HAP-1 (cell line): ENCODE measurements around the gene KLHL6.
"Not testable (repeated sequence)": the region's sequence is repeated elsewhere in the genome, so short reads cannot be mapped to it uniquely, and the experiment has no call there.

Source experiments
- DNase-seq, 2 experiments: peaks; one replicate each; pipeline ENCODE4 v3.0.0-alpha.2; 2016 to 2020; ENCODE audit warnings: low spot score in 2 of 2
- H3K27me3 ChIP-seq: fragments of 250-450 bp; sonication (Bioruptor Pico); 2 replicates; pipeline ENCODE4 v1.5.1; 2020; ENCODE audit warnings: low read depth, mild to moderate bottlenecking, moderate library complexity
- H3K36me3 ChIP-seq: fragments of 250-450 bp; sonication (Bioruptor Pico); replicated peaks from 2 replicates; pipeline ENCODE4 v1.5.1; 2020; ENCODE audit warnings: mild to moderate bottlenecking
- H3K4me1 ChIP-seq: fragments of 250-450 bp; sonication (Bioruptor Pico); 2 replicates; pipeline ENCODE4 v1.5.1; 2020; ENCODE audit warnings: mild to moderate bottlenecking
- H3K4me3 ChIP-seq: fragments of 250-450 bp; sonication (Bioruptor Pico); 2 replicates; pipeline ENCODE4 v1.5.1; 2020; ENCODE audit warnings: mild to moderate bottlenecking, moderate library complexity
- H3K9me3 ChIP-seq: fragments of 250-450 bp; sonication (Bioruptor Pico); 2 replicates; pipeline ENCODE4 v1.5.1; 2020; ENCODE audit warnings: mild to moderate bottlenecking, moderate library complexity
- in situ Hi-C: fragments of 300-500 bp; cut with MboI; formaldehyde crosslinking; loops from 3 replicates; pipeline ENCODE4 v1.14.3; 2020; ENCODE audit warnings: low sequenced_read_pairs, inconsistent platforms, mixed read lengths

Gene KLHL6

DNA sequence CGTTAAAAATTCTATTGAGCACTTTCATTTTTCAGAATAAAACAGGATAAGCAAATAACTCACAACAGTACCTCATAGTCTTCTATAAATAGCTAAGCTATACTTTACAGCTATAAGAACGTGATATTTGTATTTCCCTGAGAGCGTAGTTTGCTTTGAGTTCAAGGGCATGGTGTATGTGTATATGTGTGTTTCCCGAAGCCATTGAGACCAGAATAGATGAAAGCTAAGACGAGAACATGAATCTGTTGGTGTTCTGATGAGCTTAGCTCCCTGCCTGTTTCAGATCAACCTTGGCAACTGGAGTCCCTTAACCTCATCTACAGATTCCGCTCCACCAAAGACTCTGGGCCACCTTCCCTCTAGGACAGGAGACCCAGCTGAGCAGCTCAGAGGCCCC is 67.6 kb downstream of the KLHL6 start:
- peaks cover 9% of the 10 kb centered on the region for H3K4me1 ChIP-seq
- no peak overlapping the region for H3K4me3 ChIP-seq
- no peaks in the 10 kb centered on the region for H3K36me3 ChIP-seq
- in situ Hi-C loops, result no loop called here
- no peaks in the 10 kb centered on the region for H3K27me3 ChIP-seq
- no peaks in the 10 kb centered on the region for H3K9me3 ChIP-seq
- DNase-seq, result no peak

DNA sequence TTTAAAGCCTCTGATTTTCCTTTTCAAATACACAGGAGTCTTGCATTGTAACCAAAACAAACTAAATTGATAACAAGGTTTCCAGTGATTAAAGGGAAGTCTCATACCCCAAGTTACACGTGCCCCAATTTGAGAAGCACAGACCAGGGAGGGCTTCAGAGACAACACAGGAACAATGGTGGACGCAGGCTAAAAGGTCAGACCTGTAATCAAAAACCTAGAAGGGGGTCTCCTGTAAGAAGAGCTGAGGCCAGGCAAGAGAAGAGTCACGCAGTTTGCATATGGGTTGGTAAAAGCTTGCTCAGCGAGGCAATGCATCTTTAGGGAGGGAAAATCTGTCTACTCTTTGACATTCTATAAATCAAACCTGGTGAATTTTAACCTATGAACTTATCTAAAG is 68.5 kb downstream of the KLHL6 start:
- peaks cover 9% of the 10 kb centered on the region for H3K4me1 ChIP-seq
- no peaks in the 10 kb centered on the region for H3K36me3 ChIP-seq
- no peak overlapping the region for H3K4me3 ChIP-seq
- in situ Hi-C loops, result no loop called here
- H3K9me3 ChIP-seq, result no peaks in the 10 kb centered on the region
- H3K27me3 ChIP-seq, result no peaks in the 10 kb centered on the region
- no peak for DNase-seq

DNA sequence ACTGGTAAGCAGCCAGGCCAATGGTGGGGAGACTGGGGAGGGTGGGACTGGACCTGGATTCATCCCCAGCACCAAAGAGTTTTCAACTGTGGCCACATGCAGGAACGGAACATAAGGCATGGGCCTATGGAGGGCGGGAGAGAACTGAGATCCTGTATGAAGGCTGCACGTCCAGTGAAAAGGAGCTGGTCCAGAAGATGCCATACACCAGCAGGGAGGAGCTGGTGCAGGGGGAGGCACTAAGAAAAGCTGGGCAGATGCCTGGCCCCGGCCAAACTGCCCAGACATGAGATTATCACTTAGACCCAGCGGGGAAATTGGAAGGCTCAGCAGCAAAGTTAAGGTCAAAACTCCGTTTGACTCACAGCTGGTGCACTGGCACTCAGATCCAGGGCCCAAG is 69.0 kb downstream of the KLHL6 start:
- H3K27me3 ChIP-seq, result no peaks in the 10 kb centered on the region
- peaks cover 9% of the 10 kb centered on the region for H3K4me1 ChIP-seq
- no peaks in the 10 kb centered on the region for H3K36me3 ChIP-seq
- no peaks in the 10 kb centered on the region for H3K9me3 ChIP-seq
- in situ Hi-C loops, result no loop called here
- no peak overlapping the region for H3K4me3 ChIP-seq
- DNase-seq, result no peak

DNA sequence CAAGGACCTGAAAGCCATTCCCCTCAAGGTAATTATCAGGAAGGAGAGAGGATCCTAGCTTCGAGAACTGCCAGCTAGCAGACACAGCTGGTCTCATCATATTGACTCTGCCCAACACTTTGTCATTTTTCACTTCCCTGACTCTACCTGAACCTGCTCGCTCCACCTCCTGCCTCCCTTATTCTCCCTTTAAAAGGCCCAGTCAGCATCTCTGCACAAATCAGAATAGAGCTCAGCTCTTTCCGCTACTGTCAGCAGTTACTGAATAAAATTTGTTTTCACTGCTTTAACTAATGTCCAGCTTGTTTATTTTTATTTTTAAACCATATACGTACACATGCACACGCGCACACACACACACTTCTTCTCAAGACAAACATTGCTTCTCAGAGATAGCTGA is 69.9 kb downstream of the KLHL6 start:
- H3K4me3 ChIP-seq, result no peak overlapping the region
- no peaks in the 10 kb centered on the region for H3K27me3 ChIP-seq
- in situ Hi-C loops, result no loop called here
- H3K9me3 ChIP-seq, result no peaks in the 10 kb centered on the region
- no peak for DNase-seq
- H3K36me3 ChIP-seq, result no peaks in the 10 kb centered on the region
- H3K4me1 ChIP-seq, result peaks cover 4% of the 10 kb centered on the region

DNA sequence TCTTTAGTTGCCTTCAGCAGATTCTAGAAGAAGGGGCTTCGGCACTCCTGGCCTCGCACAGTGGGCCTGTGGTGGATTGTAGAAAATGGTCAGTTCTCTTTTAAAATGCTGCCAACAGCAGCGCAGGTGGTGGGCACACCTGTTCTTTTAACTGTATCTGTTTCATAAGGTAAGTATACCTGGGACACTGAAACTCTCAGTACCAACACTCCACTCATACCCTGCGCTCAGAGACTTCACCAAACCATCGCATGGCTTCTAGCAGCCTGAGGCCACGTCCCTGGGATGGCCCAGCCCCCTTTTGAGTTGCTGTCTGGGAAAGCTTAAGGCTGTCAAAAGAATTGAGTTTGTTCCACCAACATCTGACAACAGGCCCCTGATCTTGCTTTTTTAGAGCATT is 70.4 kb downstream of the KLHL6 start:
- in situ Hi-C loops, result no loop called here
- Histone ChIP-seq H3K36me3 (no peaks in the 10 kb centered on the region), H3K4me3 (no peak overlapping the region), H3K9me3 (no peaks in the 10 kb centered on the region), H3K4me1 (peaks cover 6% of the 10 kb centered on the region), H3K27me3 (no peaks in the 10 kb centered on the region)
- DNase-seq, result no peak

DNA sequence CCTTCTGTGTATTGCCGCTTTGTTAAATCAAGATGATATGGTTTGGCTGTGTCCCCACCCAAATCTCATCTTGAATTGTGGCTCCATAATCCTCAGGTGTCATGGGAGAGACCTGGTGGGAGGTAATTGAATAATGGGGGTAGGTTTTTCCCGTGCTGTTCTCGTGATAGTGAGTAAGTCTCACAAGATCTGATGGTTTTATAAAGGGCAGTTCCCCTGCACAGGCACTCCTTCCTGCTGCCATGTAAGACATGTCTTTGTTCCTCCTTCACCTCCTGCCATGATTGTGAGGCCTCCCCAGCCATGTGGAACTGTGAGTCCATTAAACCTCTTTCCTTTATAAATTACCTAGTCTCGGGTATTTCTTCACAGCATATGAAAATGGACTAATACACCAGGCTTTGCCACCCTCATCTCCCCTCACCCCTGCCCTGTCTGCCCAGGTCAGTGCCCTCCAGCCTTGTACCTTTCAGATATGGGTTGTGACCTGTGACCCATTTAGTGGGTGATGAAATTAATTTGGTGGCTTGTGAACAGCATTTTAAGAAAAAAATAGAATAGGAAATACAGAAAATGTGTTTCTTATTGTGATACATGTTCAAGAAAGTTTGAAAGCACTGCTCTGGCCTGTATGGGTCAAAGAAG is 71.0 kb downstream of the KLHL6 start:
- no peaks in the 10 kb centered on the region for H3K36me3 ChIP-seq
- DNase-seq, result no peak
- no peaks in the 10 kb centered on the region for H3K27me3 ChIP-seq
- peaks cover 10% of the 10 kb centered on the region for H3K4me1 ChIP-seq
- no peak overlapping the region for H3K4me3 ChIP-seq
- in situ Hi-C loops, result no loop called here
- no peaks in the 10 kb centered on the region for H3K9me3 ChIP-seq

DNA sequence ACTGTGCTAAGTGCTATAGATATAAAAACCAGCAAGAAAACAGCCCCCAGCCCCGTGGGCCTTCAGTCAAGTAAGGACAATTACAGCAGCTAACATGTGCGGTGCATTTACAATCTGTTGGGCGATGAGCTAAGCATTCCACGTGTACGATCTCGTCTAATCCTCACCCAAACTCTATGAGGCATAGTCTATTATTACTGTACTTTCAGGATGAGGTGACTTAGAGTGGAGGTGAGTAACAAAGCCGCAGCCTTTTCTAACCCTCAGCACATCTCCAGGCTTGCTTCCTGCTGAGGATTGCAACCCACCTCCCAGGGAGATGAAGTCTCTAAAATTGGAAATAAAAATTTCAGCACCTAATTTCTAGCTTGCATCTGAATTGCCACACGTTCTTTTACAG is 73.9 kb downstream of the KLHL6 start:
- no peak for DNase-seq
- peaks cover 16% of the 10 kb centered on the region for H3K4me1 ChIP-seq
- H3K9me3 ChIP-seq, result no peaks in the 10 kb centered on the region
- no peak overlapping the region for H3K4me3 ChIP-seq
- in situ Hi-C loops, result no loop called here
- no peaks in the 10 kb centered on the region for H3K36me3 ChIP-seq
- no peaks in the 10 kb centered on the region for H3K27me3 ChIP-seq

DNA sequence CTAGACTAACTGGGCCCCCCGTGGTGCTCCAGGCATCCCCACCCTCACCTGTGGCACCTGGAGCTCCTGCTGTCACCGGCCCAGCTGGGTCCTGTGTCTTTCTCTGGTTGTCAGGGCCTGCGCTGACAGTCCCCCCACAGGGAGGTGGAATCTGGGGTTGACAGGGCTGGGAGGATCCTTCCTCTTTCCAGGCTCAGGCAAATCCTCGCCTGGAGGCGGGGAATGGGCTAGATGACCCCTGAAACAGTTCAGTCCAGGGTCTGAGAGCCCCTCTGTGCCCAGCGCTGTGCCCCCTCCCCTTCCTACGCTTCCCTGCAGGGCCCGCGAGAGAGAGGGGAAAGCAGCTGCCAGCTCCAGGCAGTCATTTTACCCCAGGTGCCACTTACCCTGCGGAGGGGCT is 77.0 kb downstream of the KLHL6 start:
- no peak for DNase-seq
- no peaks in the 10 kb centered on the region for H3K9me3 ChIP-seq
- H3K27me3 ChIP-seq, result no peaks in the 10 kb centered on the region
- peaks cover 16% of the 10 kb centered on the region for H3K4me1 ChIP-seq
- no peak overlapping the region for H3K4me3 ChIP-seq
- H3K36me3 ChIP-seq, result no peaks in the 10 kb centered on the region
- in situ Hi-C loops, result no loop called here

DNA sequence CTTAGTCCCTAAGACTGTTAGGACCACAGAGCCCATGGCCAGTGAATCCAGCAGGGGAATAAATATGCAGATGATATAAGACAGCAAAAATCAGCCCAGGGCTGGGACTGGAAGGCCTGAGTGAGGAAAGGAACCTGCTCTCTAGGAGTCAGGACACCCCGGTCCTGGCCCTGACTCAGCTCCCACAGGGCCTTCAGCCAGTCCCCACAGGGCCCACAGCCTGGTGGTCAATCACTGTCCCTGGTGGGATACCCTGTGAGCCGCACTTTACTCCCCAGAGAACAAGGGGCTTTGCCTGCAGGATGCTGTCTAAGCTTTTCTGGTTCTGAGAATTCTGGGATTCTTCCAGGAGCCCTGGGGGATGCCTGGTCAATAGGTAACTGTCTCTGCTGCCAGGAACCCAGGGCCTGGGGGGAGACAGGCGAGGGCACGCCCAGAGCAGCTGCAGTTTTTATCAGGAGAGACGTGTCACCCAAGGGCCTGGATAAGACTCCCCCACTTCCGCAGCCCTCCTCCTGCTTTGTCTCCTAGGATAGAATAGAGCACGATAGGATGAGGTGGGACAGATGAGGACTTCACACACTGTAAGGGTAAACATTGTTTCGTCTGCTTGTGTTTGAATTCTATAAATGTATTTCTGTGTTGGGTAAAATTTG is 77.6 kb downstream of the KLHL6 start:
- Histone ChIP-seq H3K9me3 (no peaks in the 10 kb centered on the region), H3K27me3 (no peaks in the 10 kb centered on the region), H3K4me3 (no peak overlapping the region), H3K4me1 (peaks cover 16% of the 10 kb centered on the region), H3K36me3 (no peaks in the 10 kb centered on the region)
- in situ Hi-C loops, result no loop called here
- DNase-seq, result no peak

DNA sequence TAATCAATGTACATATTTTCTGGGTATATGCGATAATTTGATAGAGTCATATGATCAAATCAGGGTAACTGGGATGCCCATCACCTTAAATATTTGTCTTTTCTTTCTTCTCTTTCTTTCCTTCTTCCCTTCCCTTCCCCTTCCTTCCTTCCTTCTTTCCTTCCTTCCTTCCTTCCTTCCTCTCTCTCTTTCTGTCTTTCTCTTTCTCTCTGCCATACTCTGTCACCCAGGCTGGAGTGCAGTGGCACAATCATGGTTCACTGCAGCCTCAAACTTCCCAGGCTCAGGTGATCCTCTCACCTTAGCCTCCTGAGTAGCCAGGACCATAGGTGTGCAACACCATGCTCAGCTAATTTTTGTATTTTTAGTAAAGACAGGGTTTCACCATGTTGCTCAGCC is 79.7 kb downstream of the KLHL6 start:
- H3K9me3 ChIP-seq, H3K36me3 ChIP-seq, DNase-seq, H3K4me3 ChIP-seq, in situ Hi-C loops, H3K27me3 ChIP-seq: not testable (repeated sequence)
- peaks cover 16% of the 10 kb centered on the region for H3K4me1 ChIP-seq

DNA sequence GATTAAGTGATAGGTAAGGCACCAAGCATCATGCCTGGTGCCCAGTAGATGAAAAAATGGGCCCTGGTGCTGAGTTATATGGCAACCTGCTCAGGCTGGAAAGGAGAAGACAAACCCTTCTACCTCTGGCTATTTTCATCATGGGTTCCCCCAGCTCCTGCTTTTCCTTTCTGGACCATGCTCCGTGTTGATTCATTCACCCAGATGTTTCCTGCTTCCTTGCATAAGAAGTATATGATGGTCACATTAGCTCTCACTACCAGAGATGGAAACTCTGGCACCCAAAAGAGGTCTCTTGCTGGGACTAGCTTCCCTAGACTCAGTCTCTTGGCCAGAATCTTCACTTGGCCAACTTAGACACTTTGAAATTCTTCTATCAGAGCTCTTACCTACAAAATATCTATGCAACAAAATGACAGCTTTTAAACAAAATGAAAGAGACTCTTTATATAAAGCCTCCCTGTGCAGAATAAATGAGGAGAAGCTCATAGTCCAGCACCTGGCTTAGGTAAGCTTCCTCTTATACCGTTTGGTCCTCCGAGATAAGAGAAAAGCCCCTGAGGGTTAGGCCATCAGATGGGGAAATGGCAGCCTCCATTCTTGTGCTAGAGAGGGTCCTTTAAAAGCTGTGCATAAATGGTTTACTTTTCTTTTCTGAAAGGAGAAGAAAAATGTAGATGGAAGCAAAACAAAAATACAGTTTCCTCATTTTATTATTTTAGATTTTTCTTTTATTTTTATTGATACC is 80.3 kb downstream of the KLHL6 start:
- no peak overlapping the region for H3K4me3 ChIP-seq
- H3K9me3 ChIP-seq, result no peaks in the 10 kb centered on the region
- H3K36me3 ChIP-seq, result no peaks in the 10 kb centered on the region
- H3K27me3 ChIP-seq, result no peaks in the 10 kb centered on the region
- DNase-seq, result no peak
- in situ Hi-C loops, result no loop called here
- peaks cover 11% of the 10 kb centered on the region for H3K4me1 ChIP-seq

DNA sequence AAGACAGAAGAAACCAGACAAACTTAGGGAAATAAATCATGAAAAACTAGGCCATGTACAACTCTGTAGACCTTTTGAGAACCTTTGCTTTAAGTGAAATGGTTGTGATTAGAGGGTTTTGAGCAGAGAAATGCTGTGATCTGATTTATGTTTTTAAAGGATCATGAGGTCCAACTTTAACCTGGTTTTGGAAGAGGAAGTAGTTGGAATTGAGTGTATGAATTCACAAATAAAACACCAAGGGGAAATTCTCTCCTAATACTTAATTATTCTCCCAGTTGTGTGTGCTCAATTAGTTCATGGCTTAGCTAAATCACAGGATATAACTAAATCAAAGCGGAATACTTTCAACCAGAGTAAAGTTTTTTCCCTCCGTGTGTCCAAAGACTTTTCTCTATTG is 81.5 kb downstream of the KLHL6 start:
- no peaks in the 10 kb centered on the region for H3K36me3 ChIP-seq
- H3K4me3 ChIP-seq, result no peak overlapping the region
- DNase-seq, result no peak
- H3K9me3 ChIP-seq, result no peaks in the 10 kb centered on the region
- no peaks in the 10 kb centered on the region for H3K27me3 ChIP-seq
- in situ Hi-C loops, result no loop called here
- peaks cover 1% of the 10 kb centered on the region for H3K4me1 ChIP-seq

DNA sequence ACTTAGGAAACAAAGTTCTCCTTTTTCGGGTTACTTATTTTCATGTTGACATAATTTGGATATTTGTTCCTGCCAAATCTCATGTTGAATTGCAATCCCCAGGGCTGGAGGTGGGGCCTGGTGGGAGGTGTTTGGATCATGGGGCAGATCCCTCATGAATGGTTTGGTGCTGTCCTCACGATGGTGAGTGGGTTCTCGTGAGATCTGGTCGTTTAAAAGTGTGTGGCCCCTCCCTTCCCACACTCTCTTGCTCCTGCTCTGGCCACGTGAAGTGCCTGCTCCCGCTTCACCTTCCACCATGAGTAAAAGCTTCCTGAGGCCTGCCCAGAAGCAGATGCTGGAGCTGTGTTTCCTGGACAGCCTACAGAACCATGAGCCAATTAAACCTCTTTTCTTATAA is 83.4 kb downstream of the KLHL6 start:
- in situ Hi-C loops, result no loop called here
- no peaks in the 10 kb centered on the region for H3K27me3 ChIP-seq

DNA sequence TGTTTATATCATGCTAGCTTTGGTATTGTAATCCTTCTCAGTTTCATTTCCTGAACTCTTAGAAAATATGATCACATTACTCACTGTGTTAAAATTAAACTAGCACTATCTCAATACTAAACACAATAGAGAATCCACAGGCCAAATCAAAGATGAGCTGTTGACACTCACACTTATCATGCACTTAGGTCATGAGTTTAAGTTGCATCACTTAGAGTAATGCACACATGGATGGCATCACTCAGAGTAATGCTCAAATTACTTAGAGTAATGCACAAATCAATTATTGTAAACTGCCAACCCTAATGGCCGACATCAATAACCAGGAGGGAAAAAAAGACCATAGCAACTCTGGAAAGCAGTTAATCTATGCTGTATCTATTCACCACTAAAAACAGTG is 87.1 kb downstream of the KLHL6 start:
- Histone ChIP-seq H3K27me3 (no peaks in the 10 kb centered on the region), H3K36me3 (no peaks in the 10 kb centered on the region), H3K9me3 (no peaks in the 10 kb centered on the region), H3K4me3 (no peak overlapping the region), H3K4me1 (no peaks in the 10 kb centered on the region)
- in situ Hi-C loops, result loop anchor here (5.0 kb wide), 1 partner anchor 299 kb away; no protein-coding TSS in a partner anchor
- DNase-seq, result no peak

More for the DNA sequence above, 83.4 kb downstream of the KLHL6 start:
- Histone ChIP-seq H3K36me3 (no peaks in the 10 kb centered on the region), H3K4me3 (no peak overlapping the region), H3K4me1 (no peaks in the 10 kb centered on the region), H3K9me3 (no peaks in the 10 kb centered on the region)
- no peak for DNase-seq
